Breast epithelium (tissue), 4 donors: ENCODE data around the gene PPFIA2. TPM values are rescaled to one million over a fixed set of nuclear protein-coding genes. Genes with fewer than 3 reads are reported as not detected.

Experiments used
- DNase-seq, 2 donors: peaks; one replicate each; pipeline ENCODE4 v3.0.0-alpha.2; 2019; ENCODE audit warnings: low spot score in 2 of 2
- H3K27ac ChIP-seq, 2 donors: fragments of 200-600 bp; sonication (generic) in 1 of 2; one replicate each; pipeline ENCODE4 v1.5.1; 2016 to 2019; ENCODE audit warnings: mild to moderate bottlenecking in 1 of 2
- H3K27me3 ChIP-seq, 2 donors: fragments of 200-600 bp; sonication (generic) in 1 of 2; one replicate each; pipeline versions ENCODE4 v1.5.1 to v1.6.0; 2017 to 2019; ENCODE audit warnings: control low read depth in 1 of 2, mild to moderate bottlenecking in 1 of 2
- H3K36me3 ChIP-seq: fragments of 200-600 bp; one replicate; pipeline ENCODE4 v1.5.1; 2019
- H3K4me1 ChIP-seq, 2 donors: fragments of 200-600 bp; sonication (generic); one replicate each; pipeline ENCODE4 v1.5.1; 2016 to 2019; ENCODE audit warnings: control low read depth in 1 of 2
- H3K4me3 ChIP-seq, 3 donors: fragments of 200-600 bp; sonication (generic); 1 replicate in 2 of 3; 2 replicates in 1 of 3; pipeline ENCODE4 v1.5.1; 2016 to 2019; ENCODE audit warnings: mild to moderate bottlenecking in 3 of 3, moderate library complexity in 2 of 3
- H3K9me3 ChIP-seq, 2 donors: fragments of 200-600 bp; sonication (generic) in 1 of 2; one replicate each; pipeline ENCODE4 v1.5.1; 2016 to 2019; ENCODE audit warnings: control low read depth in 1 of 2
- CTCF ChIP-seq, 3 donors: fragments of 450-650 bp; IDR thresholded peaks; one replicate each; pipeline ENCODE4 v1.5.1; 2016 to 2017; ENCODE audit warnings: antibody characterized with exemption in 3 of 3, mild to moderate bottlenecking in 3 of 3, moderate library complexity in 3 of 3
- POLR2A ChIP-seq: fragments of 450-650 bp; IDR thresholded peaks from one replicate; pipeline ENCODE4 v1.6.1; 2016; ENCODE audit warnings: antibody characterized with exemption, mild to moderate bottlenecking, moderate library complexity
- POLR2AphosphoS5 ChIP-seq, 3 donors: sonication (generic); formaldehyde crosslinking; IDR thresholded peaks; one replicate each; pipeline ENCODE4 v1.6.1; 2017; ENCODE audit warnings: antibody characterized with exemption in 3 of 3
- intact Hi-C: fragments of 100-400 bp; cut with DNase I; formaldehyde crosslinking; loops from one replicate; pipeline ENCODE4 v1.15.1; 2023; ENCODE audit warnings: low total_unique reads
- total RNA-seq, 3 donors: library from RNA; depleted of rRNA; stranded (reverse); fragments of >200 nt; gene quantifications; one replicate each; pipeline ENCODE4 v1.1.0, GENCODE V29; 2016

The PPFIA2 gene
- total RNA-seq, 3 donors from 2014 or later, result 0.44 to 3.8 (median 0.98) TPM

- no peak for DNase-seq
- no peak for TF ChIP-seq POLR2A
- Histone ChIP-seq H3K4me3 (no peak overlapping the region), H3K27ac (no peak overlapping the region), H3K4me1 (no peaks in the 10 kb centered on the region), H3K27me3 (no peaks in the 10 kb centered on the region), H3K36me3 (no peaks in the 10 kb centered on the region), H3K9me3 (no peaks in the 10 kb centered on the region)
- intact Hi-C loops, result no loop called here
Measured at GRCh38 chr12:81564237-81564636, 194.9 kb downstream of the PPFIA2 start.

- Histone ChIP-seq H3K27me3 (no peaks in the 10 kb centered on the region), H3K27ac (no peak overlapping the region), H3K4me3 (no peak overlapping the region), H3K36me3 (no peaks in the 10 kb centered on the region), H3K4me1 (no peaks in the 10 kb centered on the region), H3K9me3 (no peaks in the 10 kb centered on the region)
- TF ChIP-seq POLR2AphosphoS5 (IDR thresholded peaks at IDR 0.05), result no peak
- no peak for TF ChIP-seq CTCF (IDR thresholded peaks at IDR 0.05)
- no peak for TF ChIP-seq POLR2A
- intact Hi-C loops, result no loop called here
- DNase-seq, result no peak
Measured at GRCh38 chr12:81558031-81558430, 201.1 kb downstream of the PPFIA2 start.

DNA sequence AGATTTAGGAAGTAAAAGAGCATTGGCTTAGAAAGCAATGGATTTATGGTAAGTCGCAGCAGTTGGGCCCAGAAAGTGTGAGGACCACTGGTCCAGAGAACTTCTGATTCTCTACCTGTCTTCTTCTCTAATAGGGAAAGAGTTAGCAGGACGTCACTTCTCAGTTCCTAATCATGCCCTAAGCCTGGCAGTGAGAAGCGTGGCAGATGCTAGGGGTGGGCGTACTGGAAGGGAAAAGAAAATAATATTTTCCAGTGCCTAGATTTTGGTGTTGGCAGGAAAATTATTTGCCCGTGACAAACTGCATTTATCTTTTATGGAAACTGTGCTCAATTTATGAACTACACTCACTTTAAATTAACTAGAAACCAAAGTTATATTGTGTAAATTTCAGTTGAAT is 212.3 kb downstream of the PPFIA2 start:
- intact Hi-C loops, result no loop called here
- TF ChIP-seq POLR2A, result no peak
- TF ChIP-seq POLR2AphosphoS5 (IDR thresholded peaks at IDR 0.05), result no peak
- TF ChIP-seq CTCF (IDR thresholded peaks at IDR 0.05), result no peak
- H3K36me3 ChIP-seq, result no peaks in the 10 kb centered on the region
- no peak for DNase-seq
- H3K27me3 ChIP-seq, result no peaks in the 10 kb centered on the region
- H3K9me3 ChIP-seq, result no peaks in the 10 kb centered on the region
- H3K4me3 ChIP-seq, result no peak overlapping the region
- H3K4me1 ChIP-seq, result no peaks in the 10 kb centered on the region
- H3K27ac ChIP-seq, result no peak overlapping the region

DNA sequence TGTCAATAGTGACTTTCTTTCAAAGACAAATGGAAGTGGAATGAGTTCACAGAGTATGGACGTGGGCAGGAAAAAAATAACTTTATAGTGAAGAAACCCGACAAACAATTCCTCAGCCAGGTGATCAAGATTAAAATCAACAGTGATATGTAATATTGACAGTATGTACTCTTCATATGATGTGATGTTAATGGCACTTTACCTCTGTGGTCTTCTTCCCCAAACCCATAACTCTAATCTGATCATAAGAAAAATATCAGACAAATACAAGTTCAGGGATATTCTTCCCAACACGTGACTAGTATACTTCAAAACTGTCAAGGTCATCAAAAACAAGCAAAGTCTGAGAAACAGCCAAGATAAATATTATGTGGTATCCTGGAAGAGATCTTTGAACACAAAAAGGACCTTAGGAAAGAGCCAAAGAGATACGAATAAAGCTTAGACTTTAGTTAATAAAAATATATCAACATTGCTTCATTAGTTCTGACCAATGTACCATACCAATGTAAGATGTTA is 215.5 kb downstream of the PPFIA2 start:
- intact Hi-C loops, result loop anchor here (5.0 kb wide), 1 partner anchor 434 kb away; no protein-coding TSS in a partner anchor
- TF ChIP-seq CTCF (IDR thresholded peaks at IDR 0.05) (no peak), POLR2A (no peak)
- Histone ChIP-seq H3K4me3 (no peak overlapping the region), H3K36me3 (no peaks in the 10 kb centered on the region), H3K27me3 (no peaks in the 10 kb centered on the region), H3K9me3 (no peaks in the 10 kb centered on the region), H3K4me1 (no peaks in the 10 kb centered on the region), H3K27ac (no peak overlapping the region)
- no peak for DNase-seq

DNA sequence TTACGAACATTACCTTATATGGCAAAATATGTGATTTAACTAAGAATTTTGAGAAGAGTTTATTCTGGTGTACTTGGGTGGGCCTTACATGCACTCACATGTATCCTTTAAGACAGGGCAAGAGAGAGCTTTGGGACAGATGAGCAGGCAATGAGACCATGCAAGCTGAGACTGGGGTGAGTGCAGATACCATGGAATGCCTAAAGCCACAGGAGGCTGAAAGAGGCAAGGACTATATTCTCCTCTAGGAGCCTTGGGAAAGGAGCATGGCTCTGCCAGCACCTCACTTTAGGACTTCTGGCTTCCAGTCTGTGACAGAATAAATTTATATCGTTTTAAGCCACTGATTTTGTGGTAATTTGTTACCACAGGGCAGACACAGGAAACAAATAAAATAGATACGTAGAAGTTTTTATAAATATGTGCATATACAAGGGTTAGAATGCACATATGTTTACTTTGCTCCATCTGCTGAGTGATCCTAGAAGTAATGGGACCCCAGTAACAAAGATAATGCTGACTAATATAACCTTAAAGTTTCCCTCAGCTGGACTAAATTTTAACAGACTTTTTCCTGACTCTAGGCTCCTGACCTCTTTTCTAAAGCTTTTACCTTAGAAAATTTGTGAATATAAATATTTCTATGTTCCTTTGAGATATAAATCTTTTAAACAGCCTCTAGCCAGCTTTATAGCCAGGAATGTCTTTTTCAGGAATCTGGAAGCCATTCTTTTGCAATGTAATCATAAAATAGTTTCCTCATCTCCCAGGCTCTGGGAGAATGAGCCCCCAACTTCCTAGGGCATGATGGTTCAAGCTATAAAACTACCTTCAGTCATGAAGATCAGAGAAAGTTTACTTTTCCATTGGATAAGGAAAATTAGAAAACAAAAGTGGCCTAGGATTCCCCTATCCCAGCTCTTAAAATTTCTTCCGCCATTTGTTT is 216.8 kb downstream of the PPFIA2 start:
- no peak overlapping the region for H3K4me3 ChIP-seq
- no peaks in the 10 kb centered on the region for H3K9me3 ChIP-seq
- H3K27ac ChIP-seq, result no peak overlapping the region
- H3K36me3 ChIP-seq, result no peaks in the 10 kb centered on the region
- H3K4me1 ChIP-seq, result no peaks in the 10 kb centered on the region
- intact Hi-C loops, result loop anchor here (5.0 kb wide), 1 partner anchor 435 kb away; no protein-coding TSS in a partner anchor
- H3K27me3 ChIP-seq, result no peaks in the 10 kb centered on the region
- no peak for TF ChIP-seq CTCF (IDR thresholded peaks at IDR 0.05)
- TF ChIP-seq POLR2AphosphoS5 (IDR thresholded peaks at IDR 0.05), result no peak
- TF ChIP-seq POLR2A, result no peak
- no peak for DNase-seq
